ACC112 (cell line): ENCODE measurements around the gene GULP1.
"Not testable (repeated sequence)": the region's sequence is repeated elsewhere in the genome, so short reads cannot be mapped to it uniquely, and the experiment has no call there.

Experiments
- H2AFZ ChIP-seq: fragments of 200-600 bp; sonication (generic); one replicate; pipeline ENCODE4 v1.6.0; 2017; ENCODE audit warnings: antibody characterized with exemption, low read length; ENCODE audit not compliant: unreplicated experiment
- H3K27ac ChIP-seq: fragments of 200-600 bp; sonication (generic); 2 replicates; pipeline ENCODE4 v1.5.1; 2014; ENCODE audit warnings: low read depth, mild to moderate bottlenecking, antibody characterized with exemption, low read length, moderate library complexity
- H3K27me3 ChIP-seq: fragments of 200-600 bp; sonication (generic); 2 replicates; pipeline ENCODE4 v1.6.1; 2014; ENCODE audit warnings: mild to moderate bottlenecking, antibody characterized with exemption, low read length, moderate library complexity, mixed read lengths; ENCODE audit not compliant: insufficient read depth
- H3K36me3 ChIP-seq: fragments of 200-600 bp; sonication (generic); 2 replicates; pipeline ENCODE4 v1.6.1; 2016; ENCODE audit warnings: mild to moderate bottlenecking, antibody characterized with exemption, low read length, moderate library complexity, mixed read lengths; ENCODE audit not compliant: insufficient read depth
- H3K4me1 ChIP-seq: fragments of 200-600 bp; sonication (generic); one replicate; pipeline ENCODE4 v1.6.1; 2016; ENCODE audit warnings: low read length, mixed read lengths; ENCODE audit not compliant: insufficient read depth, unreplicated experiment, control insufficient read depth
- H3K4me3 ChIP-seq: fragments of 200-600 bp; sonication (generic); 2 replicates; pipeline ENCODE4 v1.5.1; 2014; ENCODE audit warnings: mild to moderate bottlenecking, low read depth, low read length
- H3K79me2 ChIP-seq: fragments of 200-600 bp; sonication (generic); one replicate; pipeline ENCODE4 v1.6.0; 2016; ENCODE audit warnings: low read length; ENCODE audit not compliant: control insufficient read depth, unreplicated experiment, insufficient read depth

Gene GULP1

DNA sequence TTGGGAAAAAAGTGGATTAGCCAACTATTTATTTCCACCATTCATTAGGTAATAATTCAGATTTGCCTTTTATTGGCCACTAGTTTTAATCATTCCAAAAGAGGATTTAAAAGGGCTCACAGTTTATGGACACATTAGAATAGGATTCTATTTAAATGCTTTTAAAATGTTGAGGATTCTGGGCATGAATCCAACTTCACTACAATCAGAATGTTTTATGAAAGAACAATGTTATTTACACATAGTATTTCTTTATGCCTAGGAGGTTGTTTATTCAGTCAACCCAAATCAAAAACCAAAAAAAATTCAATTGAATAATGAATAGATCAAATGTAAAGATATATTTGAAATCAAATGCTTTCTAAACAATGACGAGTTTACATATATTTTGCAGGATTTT lies 232.2 kb downstream of the GULP1 start:
- H3K27ac ChIP-seq, result no peak overlapping the region
- no peak overlapping the region for H2AFZ ChIP-seq
- H3K79me2 ChIP-seq, result no peaks in the 10 kb centered on the region
- H3K4me3 ChIP-seq, result no peak overlapping the region
- peaks cover 5% of the 10 kb centered on the region; the same call in 1 of the 2 replicates for H3K36me3 ChIP-seq
- H3K4me1 ChIP-seq, result peaks cover 50% of the 10 kb centered on the region
- no peaks in the 10 kb centered on the region for H3K27me3 ChIP-seq

- H2AFZ ChIP-seq, result no peak overlapping the region
- peaks cover 10% of the 10 kb centered on the region for H3K36me3 ChIP-seq
- H3K4me1 ChIP-seq, result peaks cover 43% of the 10 kb centered on the region
- no peaks in the 10 kb centered on the region for H3K79me2 ChIP-seq
- no peak overlapping the region for H3K4me3 ChIP-seq
- no peaks in the 10 kb centered on the region for H3K27me3 ChIP-seq
- H3K27ac ChIP-seq, result no peak overlapping the region
These were observed 232.9 kb downstream of the GULP1 start for GRCh38 chr2:188524519-188525113.

DNA sequence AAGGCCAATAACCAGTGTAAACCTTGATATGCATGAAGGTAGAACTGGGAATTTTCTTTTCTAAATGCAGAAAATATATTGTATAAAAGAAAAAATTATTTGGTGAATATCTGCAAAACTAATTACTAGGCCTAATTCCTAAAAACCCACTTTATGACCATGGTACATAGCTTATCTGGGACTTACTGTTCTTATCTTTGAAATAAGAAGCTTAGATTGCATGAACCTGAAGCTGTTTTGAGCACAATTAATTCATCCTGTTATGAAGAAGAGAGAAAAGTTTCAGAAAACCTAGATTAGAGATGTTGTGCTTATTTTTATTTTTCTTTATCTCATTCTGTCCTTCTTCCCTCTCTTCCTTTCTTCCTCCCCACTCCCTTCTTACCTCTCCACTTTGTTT lies 235.0 kb downstream of the GULP1 start:
- Histone ChIP-seq H3K27me3 (no peaks in the 10 kb centered on the region), H3K4me1 (peaks cover 36% of the 10 kb centered on the region), H2AFZ (no peak overlapping the region), H3K79me2 (no peaks in the 10 kb centered on the region), H3K36me3 (peaks cover 9% of the 10 kb centered on the region; the same call in 1 of the 2 replicates), H3K27ac (no peak overlapping the region), H3K4me3 (no peak overlapping the region)

- Histone ChIP-seq H3K4me3 (peak overlapping the region; percentile 15; the same call in 1 of the 2 replicates), H2AFZ (no peak overlapping the region), H3K4me1 (peaks cover 36% of the 10 kb centered on the region), H3K36me3 (peaks cover 9% of the 10 kb centered on the region; the same call in 1 of the 2 replicates), H3K27me3 (no peaks in the 10 kb centered on the region), H3K79me2 (no peaks in the 10 kb centered on the region), H3K27ac (no peak overlapping the region)
These were observed 235.5 kb downstream of the GULP1 start for GRCh38 chr2:188527141-188527540.

DNA sequence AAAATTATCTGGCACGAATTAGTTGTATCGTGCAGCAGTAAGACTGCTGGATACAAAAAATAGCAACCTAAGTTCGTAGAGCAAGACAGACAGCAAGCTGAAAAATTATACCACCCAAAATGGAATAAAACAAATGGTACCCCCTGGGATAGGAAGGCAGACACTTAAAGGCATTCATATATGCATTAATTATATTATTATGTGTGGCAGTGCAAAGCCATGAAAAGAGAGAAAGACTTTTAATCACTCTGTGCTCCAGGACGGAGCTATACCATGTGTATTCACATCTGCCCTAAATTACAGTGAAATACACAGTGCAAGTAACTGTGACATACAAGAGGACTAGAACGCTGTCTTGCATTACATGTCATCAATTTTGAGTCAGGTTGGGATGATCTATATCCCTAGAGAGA lies 235.9 kb downstream of the GULP1 start:
- peaks cover 9% of the 10 kb centered on the region; the same call in 1 of the 2 replicates for H3K36me3 ChIP-seq
- peak overlapping the region; percentile 15; the same call in 1 of the 2 replicates for H3K4me3 ChIP-seq
- no peak overlapping the region for H2AFZ ChIP-seq
- no peaks in the 10 kb centered on the region for H3K79me2 ChIP-seq
- H3K27ac ChIP-seq, result no peak overlapping the region
- H3K27me3 ChIP-seq, result no peaks in the 10 kb centered on the region
- peaks cover 36% of the 10 kb centered on the region for H3K4me1 ChIP-seq

DNA sequence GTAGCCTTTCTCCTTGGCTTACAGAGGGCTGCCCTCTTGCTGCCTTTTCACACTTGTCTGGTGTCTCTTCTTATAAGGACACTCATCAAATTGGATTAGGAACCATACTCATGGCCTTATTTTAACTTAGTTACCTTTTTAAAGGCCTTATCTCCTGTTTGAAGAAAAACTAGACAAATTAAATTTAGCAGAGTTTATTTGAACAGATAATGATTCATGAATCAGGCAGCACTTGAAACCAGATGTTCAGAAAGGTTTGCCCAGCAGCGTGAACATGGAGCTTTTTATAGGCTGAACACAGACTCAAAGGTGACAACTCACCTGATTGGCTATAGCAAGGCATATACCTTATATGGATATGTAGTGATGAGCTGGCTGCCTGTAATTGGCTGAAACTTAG lies 238.0 kb downstream of the GULP1 start:
- Histone ChIP-seq H3K36me3 (peaks cover 9% of the 10 kb centered on the region; the same call in 1 of the 2 replicates), H3K79me2 (no peaks in the 10 kb centered on the region), H3K27me3 (no peaks in the 10 kb centered on the region), H2AFZ (no peak overlapping the region), H3K4me3 (no peak overlapping the region), H3K27ac (no peak overlapping the region), H3K4me1 (peaks cover 21% of the 10 kb centered on the region)

GRCh38 chr2:188534875-188535274 lies 243.2 kb downstream of the GULP1 start:
- no peak overlapping the region for H3K27ac ChIP-seq

GRCh38 chr2:188551671-188552070 lies 260.0 kb downstream of the GULP1 start:
- no peaks in the 10 kb centered on the region for H3K79me2 ChIP-seq
- H3K27ac ChIP-seq, result no peak overlapping the region
- no peaks in the 10 kb centered on the region for H3K36me3 ChIP-seq
- no peak overlapping the region for H2AFZ ChIP-seq
- H3K4me1 ChIP-seq, result peaks cover 5% of the 10 kb centered on the region
- H3K27me3 ChIP-seq, result no peaks in the 10 kb centered on the region
- no peak overlapping the region for H3K4me3 ChIP-seq

More at GRCh38 chr2:188534875-188535274, 243.2 kb downstream of the GULP1 start:
- peaks cover 5% of the 10 kb centered on the region for H3K36me3 ChIP-seq
- no peaks in the 10 kb centered on the region for H3K79me2 ChIP-seq
- no peaks in the 10 kb centered on the region for H3K27me3 ChIP-seq
- H2AFZ ChIP-seq, result no peak overlapping the region
- no peak overlapping the region for H3K4me3 ChIP-seq
- no peaks in the 10 kb centered on the region for H3K4me1 ChIP-seq

DNA sequence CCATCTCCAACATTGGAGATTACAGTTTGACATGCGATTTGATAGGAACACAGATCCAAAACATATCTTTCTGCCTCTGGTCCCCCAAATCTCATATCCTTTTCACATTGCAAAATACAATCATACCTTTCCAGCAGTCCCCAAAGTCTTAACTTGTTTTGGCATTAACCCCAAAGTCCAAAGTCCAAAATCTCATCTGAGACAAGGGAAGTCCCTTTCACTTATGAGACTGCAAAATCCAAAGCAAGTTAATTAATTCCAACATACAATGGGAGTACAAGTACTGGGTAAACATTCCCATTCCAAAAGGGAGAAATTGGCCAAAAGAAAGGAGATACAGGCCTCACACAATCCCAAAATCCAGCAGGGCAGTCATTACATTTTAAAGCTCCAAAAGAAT lies 265.4 kb downstream of the GULP1 start:
- H2AFZ ChIP-seq, result no peak overlapping the region
- H3K36me3 ChIP-seq, result no peaks in the 10 kb centered on the region
- no peak overlapping the region for H3K27ac ChIP-seq
- H3K4me3 ChIP-seq, result no peak overlapping the region
- H3K4me1 ChIP-seq, result no peaks in the 10 kb centered on the region
- no peaks in the 10 kb centered on the region for H3K27me3 ChIP-seq
- H3K79me2 ChIP-seq, result no peaks in the 10 kb centered on the region

DNA sequence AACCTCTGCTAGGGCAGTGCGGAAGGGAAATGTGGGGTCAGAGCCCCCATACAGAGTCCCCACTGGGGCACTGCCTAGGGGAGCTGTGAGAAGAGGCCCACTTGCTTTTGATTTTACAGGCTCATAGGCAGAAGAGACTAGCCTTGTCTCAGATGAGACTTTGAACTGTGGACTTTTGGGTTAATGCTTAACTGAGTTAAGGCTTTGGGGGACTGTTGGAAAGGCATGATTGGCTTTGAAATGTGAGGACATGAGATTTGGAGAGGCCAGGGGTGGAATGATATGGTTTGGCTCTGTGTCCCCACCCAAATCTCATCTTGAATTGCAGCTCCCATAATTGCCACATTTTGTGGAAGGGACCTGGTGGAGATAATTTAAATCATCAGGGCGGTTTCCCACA lies 267.8 kb downstream of the GULP1 start:
- not testable (repeated sequence) for H2AFZ ChIP-seq, H3K4me1 ChIP-seq, H3K27me3 ChIP-seq, H3K79me2 ChIP-seq, H3K4me3 ChIP-seq, H3K27ac ChIP-seq, H3K36me3 ChIP-seq

- no peak overlapping the region for H2AFZ ChIP-seq
- no peak overlapping the region for H3K27ac ChIP-seq
- H3K4me3 ChIP-seq, result no peak overlapping the region
- H3K27me3 ChIP-seq, result no peaks in the 10 kb centered on the region
- no peaks in the 10 kb centered on the region for H3K79me2 ChIP-seq
- H3K4me1 ChIP-seq, result no peaks in the 10 kb centered on the region
- no peaks in the 10 kb centered on the region for H3K36me3 ChIP-seq
These were observed 269.9 kb downstream of the GULP1 start for GRCh38 chr2:188561473-188561979.
